Brain microvascular endothelial cell (primary cell): Measurements from ENCODE around the gene LY6G5B.

ENCODE experiments used
- DNase-seq: peaks from one replicate; pipeline ENCODE4 v3.0.0-alpha.2; 2020
- H3K27ac ChIP-seq: fragments of 250-450 bp; sonication (Bioruptor Pico); 2 replicates; pipeline ENCODE4 v1.5.1; 2020; ENCODE audit warnings: mild to moderate bottlenecking, moderate library complexity
- H3K27me3 ChIP-seq: fragments of 250-450 bp; sonication (Bioruptor Pico); replicated peaks from 2 replicates; pipeline ENCODE4 v1.5.1; 2020; ENCODE audit warnings: mild to moderate bottlenecking
- H3K36me3 ChIP-seq: fragments of 250-450 bp; sonication (Bioruptor Pico); replicated peaks from 2 replicates; pipeline ENCODE4 v1.5.1; 2020; ENCODE audit warnings: mild to moderate bottlenecking
- H3K4me3 ChIP-seq: 2 replicates; pipeline ENCODE4 v1.5.1; 2011; ENCODE audit warnings: low read depth, mild to moderate bottlenecking, control low read depth, low read length, moderate library complexity
- CTCF ChIP-seq: IDR thresholded peaks from 2 replicates; pipeline ENCODE4 v1.5.1; 2011; ENCODE audit warnings: low read depth, mild to moderate bottlenecking, moderate library complexity, low read length, control low read depth, inconsistent platforms; ENCODE audit errors: missing control alignments
- in situ Hi-C: cut with HindIII; loops from 2 replicates; pipeline ENCODE4 v1.10.0; 2017; ENCODE audit warnings: low sequenced_read_pairs, low pct_ligation_motif_present

LY6G5B gene

GRCh38 chr6:31681135-31681671 lies 11.4 kb downstream of the LY6G5B start:
- no peak for DNase-seq
- Histone ChIP-seq H3K27me3 (no peaks in the 10 kb centered on the region), H3K27ac (peak overlapping the region; percentile 30), H3K4me3 (peak overlapping the region; percentile 61), H3K36me3 (peaks cover 2% of the 10 kb centered on the region)
- peak; percentile 29 for TF ChIP-seq CTCF
- in situ Hi-C loops, result no loop called here

- TF ChIP-seq CTCF, result no peak
- H3K27ac ChIP-seq, result no peak overlapping the region
- no peak overlapping the region for H3K4me3 ChIP-seq
- no peak for DNase-seq
- peaks cover 25% of the 10 kb centered on the region for H3K36me3 ChIP-seq
- in situ Hi-C loops, result no loop called here
- no peaks in the 10 kb centered on the region for H3K27me3 ChIP-seq
Observed at GRCh38 chr6:31683591-31683990, 13.8 kb downstream of the LY6G5B start.

- H3K27me3 ChIP-seq, result no peaks in the 10 kb centered on the region
- peaks cover 52% of the 10 kb centered on the region for H3K36me3 ChIP-seq
- H3K4me3 ChIP-seq, result no peak overlapping the region
- in situ Hi-C loops, result no loop called here
- no peak for DNase-seq
- H3K27ac ChIP-seq, result no peak overlapping the region
- TF ChIP-seq CTCF, result no peak
Observed at GRCh38 chr6:31686483-31686882, 16.7 kb downstream of the LY6G5B start.

- no peak for DNase-seq
- peaks cover 57% of the 10 kb centered on the region for H3K36me3 ChIP-seq
- no peaks in the 10 kb centered on the region for H3K27me3 ChIP-seq
- no peak for TF ChIP-seq CTCF
- H3K27ac ChIP-seq, result no peak overlapping the region
- in situ Hi-C loops, result no loop called here
- H3K4me3 ChIP-seq, result no peak overlapping the region
Observed at GRCh38 chr6:31687321-31687720, 17.5 kb downstream of the LY6G5B start.

- H3K27me3 ChIP-seq, result no peaks in the 10 kb centered on the region
- in situ Hi-C loops, result no loop called here
- H3K36me3 ChIP-seq, result peaks cover 60% of the 10 kb centered on the region
- no peak for DNase-seq
- H3K27ac ChIP-seq, result no peak overlapping the region
- no peak for TF ChIP-seq CTCF
- no peak overlapping the region for H3K4me3 ChIP-seq
Observed at GRCh38 chr6:31687860-31688693, 18.3 kb downstream of the LY6G5B start.
